ENCODE data around the gene DMRTB1.

Gene DMRTB1

DNA sequence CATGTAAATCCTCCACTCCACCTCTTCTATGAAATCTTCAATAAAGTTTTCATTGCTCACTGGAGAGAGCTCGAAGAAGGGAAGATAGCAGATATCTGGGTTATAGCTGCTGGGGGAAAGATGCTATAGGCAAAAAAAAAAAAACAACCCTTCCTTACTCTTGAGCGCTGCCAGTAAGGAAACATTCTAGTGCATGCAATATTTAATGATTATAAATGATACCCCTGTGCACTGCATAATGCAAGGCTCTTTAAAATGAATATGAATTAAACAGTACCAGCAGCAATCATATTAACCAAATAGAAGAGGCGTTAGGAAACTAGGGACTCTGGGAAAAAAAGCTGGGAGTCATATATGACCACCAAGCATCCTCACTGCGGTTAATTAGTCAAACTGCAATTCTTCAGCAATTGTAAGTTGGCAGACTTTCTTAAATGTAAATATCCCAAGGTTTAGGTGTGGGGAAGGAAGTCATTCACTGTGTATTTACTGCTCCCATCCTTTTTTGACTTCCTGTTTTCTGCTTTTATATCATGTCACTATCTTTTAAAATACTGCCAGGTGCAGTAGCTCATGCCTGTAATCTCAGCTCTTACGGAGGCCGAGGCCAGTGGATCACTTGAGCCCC is 3.7 kb upstream of the DMRTB1 start:
- TF ChIP-seq POLR2AphosphoS5 (IDR thresholded peaks at IDR 0.05; ENCODE audit: low read depth, low read length) = no peak
- TF ChIP-seq TAF1 (IDR thresholded peaks at IDR 0.05; ENCODE audit: borderline replicate concordance, low read depth, low read length) = no peak
- no peak for TF ChIP-seq POLR2A (IDR thresholded peaks at IDR 0.05; ENCODE audit: low read depth, low read length)
- FAIRE-seq (no peak), DNase-seq (ENCODE audit: insufficient read length) (no peak)

DNA sequence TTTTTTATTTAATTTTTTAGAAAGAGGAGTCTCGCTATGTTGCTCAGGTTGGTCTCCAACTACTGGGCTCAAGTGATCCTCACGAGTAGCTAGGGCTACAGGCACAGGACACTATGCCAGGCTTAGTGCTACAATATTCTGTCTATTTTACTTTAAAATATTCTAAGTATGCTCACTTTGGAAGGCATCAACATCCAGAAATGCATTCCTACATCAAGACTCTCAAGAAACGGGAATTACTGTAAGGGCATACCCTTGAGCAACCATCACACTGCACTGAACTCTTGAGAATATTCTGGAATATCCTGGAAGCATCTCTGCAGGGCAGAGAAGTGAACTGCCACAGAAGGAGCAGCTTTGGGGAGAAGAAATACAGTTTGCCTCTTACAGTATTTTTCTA is 565 bp upstream of the DMRTB1 start:
- DNase-seq (ENCODE audit: insufficient read length) = no peak
- TF ChIP-seq TAF1 (IDR thresholded peaks at IDR 0.05; ENCODE audit: borderline replicate concordance, low read depth, low read length) (no peak), POLR2AphosphoS5 (IDR thresholded peaks at IDR 0.05; ENCODE audit: low read depth, low read length) (no peak), POLR2A (IDR thresholded peaks at IDR 0.05; ENCODE audit: low read depth, low read length) (no peak)
- no peak for FAIRE-seq

- FAIRE-seq (no peak), DNase-seq (ENCODE audit: insufficient read length) (no peak)
- TF ChIP-seq POLR2A (IDR thresholded peaks at IDR 0.05; ENCODE audit: low read depth, low read length) (no peak), POLR2AphosphoS5 (IDR thresholded peaks at IDR 0.05; ENCODE audit: low read depth, low read length) (no peak), TAF1 (IDR thresholded peaks at IDR 0.05; ENCODE audit: borderline replicate concordance, low read depth, low read length) (no peak)
Observed at GRCh38 chr1:53460211-53460634, 1.0 kb downstream of the DMRTB1 start.

DNA sequence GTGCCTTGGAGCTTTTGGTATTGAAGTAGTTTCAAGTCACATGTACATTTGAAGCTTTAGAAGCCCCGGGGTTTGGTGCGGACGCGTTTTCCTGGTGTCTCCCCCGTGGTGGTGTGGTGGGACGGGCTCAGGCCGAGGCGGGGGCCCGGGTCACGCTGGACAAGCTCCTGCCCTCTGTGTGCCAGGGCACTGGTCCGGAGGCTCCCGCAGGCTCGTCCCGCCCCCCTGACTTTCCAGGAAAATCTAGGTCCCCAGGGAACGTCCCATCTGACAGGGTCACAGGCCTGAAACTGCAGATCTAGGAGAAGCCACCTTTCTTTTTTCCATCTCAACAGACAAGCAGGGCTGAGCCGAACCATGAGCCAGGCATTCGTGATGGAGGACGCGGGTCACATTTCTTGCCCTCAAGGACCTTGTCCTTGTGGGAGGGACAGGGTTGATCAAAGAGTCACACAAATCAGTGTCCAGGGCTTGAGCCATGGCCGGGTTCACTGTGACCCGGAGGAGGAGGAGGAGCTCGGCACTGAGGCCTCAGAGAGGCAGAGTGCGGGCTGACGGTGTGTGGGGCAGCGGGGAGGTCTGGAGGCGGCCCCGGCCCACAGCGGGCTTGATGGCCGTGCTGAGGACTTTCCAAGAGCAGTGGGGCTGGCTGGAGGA is 1.6 kb downstream of the DMRTB1 start:
- no peak for DNase-seq (ENCODE audit: insufficient read length)
- FAIRE-seq = no peak
- TF ChIP-seq TAF1 (IDR thresholded peaks at IDR 0.05; ENCODE audit: borderline replicate concordance, low read depth, low read length) (no peak), POLR2A (IDR thresholded peaks at IDR 0.05; ENCODE audit: low read depth, low read length) (no peak), POLR2AphosphoS5 (IDR thresholded peaks at IDR 0.05; ENCODE audit: low read depth, low read length) (no peak)

GRCh38 chr1:53461323-53462044 is 2.3 kb downstream of the DMRTB1 start:
- no peak for TF ChIP-seq POLR2A (IDR thresholded peaks at IDR 0.05; ENCODE audit: low read depth, low read length)
- TF ChIP-seq POLR2AphosphoS5 (IDR thresholded peaks at IDR 0.05; ENCODE audit: low read depth, low read length) = no peak
- no peak for TF ChIP-seq TAF1 (IDR thresholded peaks at IDR 0.05; ENCODE audit: borderline replicate concordance, low read depth, low read length)
- FAIRE-seq (no peak), DNase-seq (ENCODE audit: insufficient read length) (no peak)

DNA sequence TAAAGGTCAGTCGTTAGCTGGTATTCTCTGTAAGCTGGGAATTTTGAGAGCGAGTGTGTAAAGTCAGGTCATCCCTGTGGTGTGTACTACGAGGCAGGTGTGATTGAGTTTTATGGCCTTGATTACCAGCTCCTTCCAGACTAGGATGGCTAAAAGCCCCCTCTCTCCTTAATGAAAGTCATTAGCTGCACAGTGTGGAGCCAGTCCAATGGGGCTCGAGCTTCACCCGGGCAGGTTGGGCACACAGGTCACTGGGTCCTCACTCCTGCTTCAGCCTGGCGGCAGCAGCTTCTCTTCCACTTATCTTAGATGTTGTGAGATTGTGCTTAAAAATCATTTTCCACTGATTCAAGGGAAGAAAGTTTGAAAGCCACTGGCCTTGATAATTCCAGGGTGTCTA is 3.0 kb downstream of the DMRTB1 start:
- DNase-seq (ENCODE audit: insufficient read length) (no peak), FAIRE-seq (no peak)
- no peak for TF ChIP-seq TAF1 (IDR thresholded peaks at IDR 0.05; ENCODE audit: borderline replicate concordance, low read depth, low read length)
- TF ChIP-seq POLR2A (IDR thresholded peaks at IDR 0.05; ENCODE audit: low read depth, low read length) = no peak
- no peak for TF ChIP-seq POLR2AphosphoS5 (IDR thresholded peaks at IDR 0.05; ENCODE audit: low read depth, low read length)

GRCh38 chr1:53462769-53463501 is 3.7 kb downstream of the DMRTB1 start:
- TF ChIP-seq POLR2AphosphoS5 (IDR thresholded peaks at IDR 0.05; ENCODE audit: low read depth, low read length) = no peak
- no peak for TF ChIP-seq TAF1 (IDR thresholded peaks at IDR 0.05; ENCODE audit: borderline replicate concordance, low read depth, low read length)
- no peak for TF ChIP-seq POLR2A (IDR thresholded peaks at IDR 0.05; ENCODE audit: low read depth, low read length)
- FAIRE-seq = no peak
- DNase-seq (ENCODE audit: insufficient read length) = no peak

DNA sequence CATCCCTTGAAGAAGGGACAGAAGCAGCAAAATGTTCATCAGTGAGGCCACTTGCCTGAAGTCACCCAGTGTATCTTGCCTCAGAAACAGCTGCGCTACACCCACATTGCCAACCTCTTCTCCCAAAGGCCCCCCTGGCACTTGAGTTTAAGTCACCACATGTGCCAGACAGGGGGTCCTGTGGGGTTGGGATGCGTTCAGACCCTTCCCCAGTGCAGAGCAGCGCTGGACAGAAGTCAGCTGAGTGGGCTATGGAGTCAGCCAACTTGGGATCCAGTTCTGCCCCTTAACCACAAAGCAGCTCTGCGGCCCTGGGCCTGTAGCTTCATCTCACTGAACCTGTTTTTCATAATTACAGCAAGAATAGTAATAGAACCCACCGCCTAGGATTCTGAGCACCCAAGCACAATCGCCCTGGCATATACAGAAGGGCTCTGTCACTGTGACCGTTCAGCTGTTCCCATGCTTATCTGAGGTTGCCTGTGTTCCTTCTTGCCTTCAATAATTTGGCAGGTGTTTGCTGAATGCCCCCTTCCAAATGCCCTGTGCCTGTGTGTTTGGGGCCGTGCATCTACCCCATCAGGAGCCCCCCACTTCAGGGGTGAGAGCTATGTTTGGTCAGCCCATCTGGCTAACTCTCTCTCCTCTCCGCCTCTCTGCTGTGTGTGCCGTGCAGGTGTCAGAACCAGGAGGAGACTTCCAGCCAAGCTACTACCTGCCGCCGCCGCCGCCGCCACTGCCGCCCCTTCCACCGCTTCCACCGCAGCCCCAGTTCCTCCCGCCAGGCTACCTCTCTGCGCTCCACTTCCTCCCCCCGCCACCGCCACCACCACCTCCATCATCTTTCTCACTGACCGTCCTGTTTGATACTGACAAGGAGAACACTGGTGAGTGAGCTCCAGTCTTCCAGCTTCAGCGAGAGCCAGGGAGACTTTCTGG is 5.0 kb downstream of the DMRTB1 start:
- FAIRE-seq (no peak), DNase-seq (ENCODE audit: insufficient read length) (no peak)
- TF ChIP-seq POLR2A (IDR thresholded peaks at IDR 0.05; ENCODE audit: low read depth, low read length) = no peak
- no peak for TF ChIP-seq TAF1 (IDR thresholded peaks at IDR 0.05; ENCODE audit: borderline replicate concordance, low read depth, low read length)
- no peak for TF ChIP-seq POLR2AphosphoS5 (IDR thresholded peaks at IDR 0.05; ENCODE audit: low read depth, low read length)

DNA sequence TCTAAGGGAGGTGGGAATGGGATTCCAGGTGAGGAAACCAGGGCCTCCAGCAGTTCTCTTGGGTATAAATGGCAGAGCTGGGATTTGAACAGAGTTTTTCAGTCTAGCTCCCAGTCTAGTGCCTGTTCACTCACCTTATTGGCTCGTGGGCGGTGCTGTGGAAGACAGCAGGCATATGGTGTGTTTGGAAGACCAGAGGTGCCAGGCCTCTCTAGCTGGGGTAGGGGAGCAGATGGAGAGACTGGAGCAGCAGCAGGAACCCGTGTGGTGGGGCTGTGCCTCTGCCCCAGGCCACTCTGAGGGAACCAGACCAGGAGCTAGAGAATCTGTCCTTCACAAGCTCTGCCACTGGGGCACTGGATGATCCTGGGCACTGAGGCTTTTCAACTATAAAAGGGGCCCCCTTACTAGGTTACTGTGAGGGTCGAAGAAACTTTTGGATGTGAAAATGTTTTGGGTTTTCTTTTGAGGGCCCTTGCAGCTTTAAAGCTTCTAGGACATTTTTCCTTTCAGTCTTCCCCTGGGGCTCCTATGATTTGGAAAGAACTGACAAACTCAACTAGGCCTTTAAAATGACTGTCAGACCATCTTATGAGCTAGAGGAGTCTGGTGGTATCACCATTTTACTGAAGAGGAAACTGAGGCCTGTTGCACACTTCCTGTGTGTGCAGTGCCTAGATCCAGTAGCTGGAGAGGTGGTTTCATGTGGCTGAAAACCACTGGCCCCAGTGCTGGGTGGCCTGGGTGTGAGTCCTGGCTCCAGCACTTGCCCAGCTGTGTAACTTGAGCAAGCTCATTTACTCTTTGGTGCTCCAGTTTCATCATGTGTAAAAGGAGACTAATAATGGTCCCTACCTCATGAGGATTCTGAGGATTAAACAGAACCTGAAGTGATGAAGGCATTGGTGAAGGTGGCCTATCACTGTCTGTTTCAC is 6.1 kb downstream of the DMRTB1 start:
- TF ChIP-seq POLR2A (IDR thresholded peaks at IDR 0.05; ENCODE audit: low read depth, low read length) = no peak
- no peak for TF ChIP-seq TAF1 (IDR thresholded peaks at IDR 0.05; ENCODE audit: borderline replicate concordance, low read depth, low read length)
- TF ChIP-seq POLR2AphosphoS5 (IDR thresholded peaks at IDR 0.05; ENCODE audit: low read depth, low read length) = no peak
- DNase-seq (ENCODE audit: insufficient read length) = no peak
- no peak for FAIRE-seq

All from GM12892 (cell line).